SK-N-SH (cell line): ENCODE results near the gene SMIM36. TPM values are rescaled to one million over a fixed set of nuclear protein-coding genes. Genes with fewer than 3 reads are reported as not detected.

Experiments used
- CTCF ChIA-PET: fragments of 300-600, 350-600 bp; formaldehyde crosslinking; extraction: SDS; loops from one replicate; lab custom pipeline; 2021; lab: Yijun Ruan, JAX
- POLR2A ChIA-PET: fragments of 350-600 bp; sonication (Branson Sonifier 250); formaldehyde crosslinking; extraction: SDS; loops from one replicate; lab custom pipeline; 2020; ENCODE audit warnings: antibody characterized with exemption, inconsistent platforms; lab: Yijun Ruan, JAX
- DNase-seq: peaks from one replicate; pipeline ENCODE4 v3.0.0; 2012
- H2AFZ ChIP-seq: fragments of 200-600 bp; sonication (generic); 2 replicates; pipeline ENCODE4 v1.8.1; 2016; ENCODE audit warnings: antibody characterized with exemption, mild to moderate bottlenecking, low read depth
- H3F3A ChIP-seq: fragments of 200-600 bp; sonication (generic); replicated peaks from 2 replicates; pipeline ENCODE3; 2016; ENCODE audit warnings: antibody characterized with exemption, mild to moderate bottlenecking; ENCODE audit not compliant: insufficient read depth
- H3K27ac ChIP-seq, 2 experiments: fragments of 200-500 bp in 1 of 2; fragments of 200-600 bp in 1 of 2; sonication (Bioruptor generic) in 1 of 2; sonication (generic), shearing (Covaris generic) in 1 of 2; 2 replicates each; pipeline versions ENCODE4 v1.5.1 to v1.6.1; 2014 to 2016; ENCODE audit warnings: low read depth in 2 of 2, inconsistent platforms in 1 of 2, low read length in 1 of 2, mild to moderate bottlenecking in 1 of 2, mixed read lengths in 1 of 2
- H3K27me3 ChIP-seq: fragments of 200-600 bp; sonication (generic), shearing (Covaris generic); 2 replicates; pipeline ENCODE4 v1.6.1; 2016; ENCODE audit warnings: mixed run types; ENCODE audit not compliant: insufficient read depth
- H3K36me3 ChIP-seq, 2 experiments: fragments of 200-500 bp in 1 of 2; fragments of 200-600 bp in 1 of 2; sonication (Bioruptor generic) in 1 of 2; sonication (generic) in 1 of 2; replicated peaks in 1 of 2; 2 replicates each; pipeline versions ENCODE3 to v1.5.1; 2014 to 2016; ENCODE audit warnings: low read length in 1 of 2, mild to moderate bottlenecking in 1 of 2; ENCODE audit not compliant: insufficient read depth in 2 of 2, control insufficient read depth in 1 of 2
- H3K4me1 ChIP-seq, 2 experiments: fragments of 200-500 bp in 1 of 2; fragments of 200-600 bp in 1 of 2; sonication (Bioruptor generic) in 1 of 2; sonication (generic), shearing (Covaris generic) in 1 of 2; 2 replicates each; pipeline versions ENCODE4 v1.5.1 to v1.6.1; 2014 to 2016; ENCODE audit warnings: low read depth in 1 of 2, low read length in 1 of 2, mixed run types in 1 of 2; ENCODE audit not compliant: insufficient read depth in 2 of 2, control insufficient read depth in 1 of 2
- H3K4me2 ChIP-seq: fragments of 200-600 bp; sonication (generic), shearing (Covaris generic); 2 replicates; pipeline ENCODE4 v1.6.1; 2017; ENCODE audit warnings: mixed run types
- H3K4me3 ChIP-seq, 2 experiments: fragments of 200-500 bp in 1 of 2; fragments of 200-600 bp in 1 of 2; sonication (Bioruptor generic) in 1 of 2; sonication (generic), shearing (Covaris generic) in 1 of 2; 2 replicates each; pipeline versions ENCODE4 v1.5.1 to v1.8.1; 2014 to 2016; ENCODE audit warnings: low read depth in 2 of 2, inconsistent platforms in 1 of 2, low read length in 1 of 2, mild to moderate bottlenecking in 1 of 2, mixed read lengths in 1 of 2, moderate library complexity in 1 of 2
- H3K79me2 ChIP-seq: fragments of 200-600 bp; sonication (generic); 2 replicates; pipeline ENCODE4 v1.8.1; 2017; ENCODE audit warnings: mild to moderate bottlenecking; ENCODE audit not compliant: insufficient read depth
- H3K9ac ChIP-seq: fragments of 200-600 bp; sonication (generic); 2 replicates; pipeline ENCODE4 v1.6.1; 2017; ENCODE audit warnings: mixed run types
- H3K9me2 ChIP-seq: fragments of 200-600 bp; sonication (generic); 2 replicates; pipeline ENCODE4 v1.6.1; 2017; ENCODE audit warnings: mixed run types
- H3K9me3 ChIP-seq: fragments of 200-600 bp; sonication (generic); 2 replicates; pipeline ENCODE4 v1.6.1; 2017; ENCODE audit warnings: mixed run types, mild to moderate bottlenecking, moderate library complexity
- H4K20me1 ChIP-seq: fragments of 200-600 bp; sonication (generic); 2 replicates; pipeline ENCODE4 v1.6.1; 2017; ENCODE audit warnings: mild to moderate bottlenecking, mixed run types; ENCODE audit not compliant: insufficient read depth
- EP300 ChIP-seq, 2 experiments: IDR thresholded peaks; 2 replicates each; pipeline versions ENCODE4 v1.4.0 to v1.6.1; 2012; ENCODE audit warnings: borderline replicate concordance in 1 of 2, low read depth in 1 of 2, low read length in 1 of 2
- EZH2phosphoT487 ChIP-seq: fragments of 200-600 bp; sonication (generic); IDR thresholded peaks from 2 replicates; pipeline ENCODE4 v1.6.1; 2017; ENCODE audit warnings: low read depth, mixed run types, mild to moderate bottlenecking, antibody characterized with exemption, moderate library complexity, borderline replicate concordance
- FOSL2 ChIP-seq: IDR thresholded peaks from 2 replicates; pipeline ENCODE4 v1.4.0; 2012; ENCODE audit warnings: low read depth, mild to moderate bottlenecking, moderate library complexity, borderline replicate concordance
- FOXJ3 ChIP-seq: sonication (generic); formaldehyde crosslinking; IDR thresholded peaks from 2 replicates; pipeline ENCODE4 v1.5.1; 2020; ENCODE audit warnings: mild to moderate bottlenecking, missing genetic modification reagents
- FOXM1 ChIP-seq: IDR thresholded peaks from 2 replicates; pipeline ENCODE4 v1.4.0; 2012; ENCODE audit warnings: low read depth, mild to moderate bottlenecking
- GABPA ChIP-seq: IDR thresholded peaks from 2 replicates; pipeline ENCODE4 v1.4.0; 2012; ENCODE audit warnings: low read depth, mild to moderate bottlenecking
- JUND ChIP-seq: IDR thresholded peaks from 2 replicates; pipeline ENCODE4 v1.4.0; 2012
- MEF2A ChIP-seq: IDR thresholded peaks from 2 replicates; pipeline ENCODE4 v1.4.0; 2012; ENCODE audit warnings: low read depth, borderline replicate concordance
- MXI1 ChIP-seq: IDR thresholded peaks from 2 replicates; pipeline ENCODE4 v1.6.1; 2012; ENCODE audit warnings: mild to moderate bottlenecking, low read depth, low read length, improper control_type of control experiment
- NRF1 ChIP-seq: IDR thresholded peaks from 2 replicates; pipeline ENCODE4 v1.6.1; 2012; ENCODE audit warnings: low read depth, mild to moderate bottlenecking, low read length
- POLR2AphosphoS5 ChIP-seq: IDR thresholded peaks from 2 replicates; pipeline ENCODE4 v1.6.1; 2012; ENCODE audit warnings: low read depth, low read length
- RAD21 ChIP-seq: IDR thresholded peaks from 2 replicates; pipeline ENCODE4 v1.6.1; 2012; ENCODE audit warnings: mild to moderate bottlenecking, low read length
- RFX5 ChIP-seq: IDR thresholded peaks from 2 replicates; pipeline ENCODE4 v1.6.1; 2012; ENCODE audit warnings: mild to moderate bottlenecking, improper control_type of control experiment, low read length
- SIN3A ChIP-seq: IDR thresholded peaks from 2 replicates; pipeline ENCODE4 v1.6.1; 2012; ENCODE audit warnings: low read depth, mild to moderate bottlenecking, low read length, moderate library complexity, borderline replicate concordance
- SMC3 ChIP-seq: IDR thresholded peaks from 2 replicates; pipeline ENCODE4 v1.6.1; 2012; ENCODE audit warnings: low read depth, low read length, improper control_type of control experiment
- TAF1 ChIP-seq: IDR thresholded peaks from 2 replicates; pipeline ENCODE4 v1.6.1; 2012; ENCODE audit warnings: low read depth, mild to moderate bottlenecking, low read length, moderate library complexity, borderline replicate concordance
- TCF12 ChIP-seq: IDR thresholded peaks from 2 replicates; pipeline ENCODE4 v1.4.0; 2012
- WGBS: methylation state at CpG from one replicate; pipeline ENCODE4 v1.1.6; 2017; ENCODE audit warnings: low lambda C conversion rate; 5-methylcytosine and 5-hydroxymethylcytosine counted together
- polyA plus RNA-seq, 3 experiments: library from polyadenylated mRNA; depleted of rRNA; stranded (reverse); fragments of >200 nt; gene quantifications; 2 replicates each; pipeline ENCODE4 v1.2.3, GENCODE V29; 2012
- TF ChIP-seq, protein P1 (sequence below): IDR thresholded peaks from 2 replicates; pipeline ENCODE4; 2012
- TF ChIP-seq, protein P2 (sequence below): fragments of 150-350 bp; IDR thresholded peaks from 2 replicates; pipeline ENCODE4 v1.6.1; 2017; ENCODE audit warnings: antibody characterized with exemption, low read length, low read depth, borderline replicate concordance
- TF ChIP-seq, protein P3 (sequence below): IDR thresholded peaks from 2 replicates; pipeline ENCODE4 v1.4.0; 2012; ENCODE audit warnings: low read depth
- TF ChIP-seq, protein P4 (sequence below): fragments of 150-350 bp; IDR thresholded peaks from 2 replicates; pipeline ENCODE4 v1.6.1; 2016; ENCODE audit warnings: mild to moderate bottlenecking, low read depth, low read length

The SMIM36 gene
- polyA plus RNA-seq, 1 of the 3 experiments (the other 2 are of a cell fraction), result not detected

DNA sequence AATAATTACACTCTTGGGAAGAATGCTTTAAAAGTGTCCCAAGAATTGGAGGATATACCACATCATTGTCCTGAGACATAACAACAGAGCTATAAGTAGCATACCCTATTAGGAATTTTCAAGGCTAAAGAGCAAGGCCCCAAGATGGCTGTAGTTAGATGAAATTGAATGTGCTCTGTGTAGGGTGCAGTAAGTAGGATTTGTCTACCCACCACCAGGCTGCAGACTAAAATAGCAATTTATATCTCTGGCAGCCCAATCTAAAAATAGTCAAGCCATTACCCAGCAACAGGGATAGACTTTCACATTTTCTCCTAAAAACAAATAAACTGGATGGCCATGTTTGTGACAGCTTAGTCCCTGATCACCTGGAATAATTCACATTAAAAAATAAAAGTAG is 95.3 kb downstream of the SMIM36 start:
- no peaks in the 10 kb centered on the region for H3K9me3 ChIP-seq
- H3K4me1 ChIP-seq, result peaks cover 8 to 15% of the 10 kb centered on the region in 2 experiments; a peak in 3 of 4 replicates
- peaks cover 31% of the 10 kb centered on the region; the same call in 1 of the 2 replicates for H3K79me2 ChIP-seq
- H3K4me3 ChIP-seq, result no peak overlapping the region
- POLR2A ChIA-PET, result no interaction called here
- no peak overlapping the region for H3K4me2 ChIP-seq
- H3K9me2 ChIP-seq, result no peaks in the 10 kb centered on the region
- no peak overlapping the region for H2AFZ ChIP-seq
- no peaks in the 10 kb centered on the region for H3K27me3 ChIP-seq
- no peak overlapping the region for H3K9ac ChIP-seq
- CTCF ChIA-PET, result interaction anchor here (1.0 to 2.9 kb wide), 5 partner anchors 39 to 320 kb away, joined by 3 to 12 read pairs (median 3); no protein-coding TSS in a partner anchor
- no peak overlapping the region for H3K27ac ChIP-seq
- peaks cover 8 to 12% of the 10 kb centered on the region in 2 experiments for H3K36me3 ChIP-seq
- TF ChIP-seq TCF12 (no peak), FOXM1 (no peak), SMC3 (no peak)
- DNase-seq, result no peak
- no peaks in the 10 kb centered on the region for H3F3A ChIP-seq
- H4K20me1 ChIP-seq, result no peaks in the 10 kb centered on the region

DNA sequence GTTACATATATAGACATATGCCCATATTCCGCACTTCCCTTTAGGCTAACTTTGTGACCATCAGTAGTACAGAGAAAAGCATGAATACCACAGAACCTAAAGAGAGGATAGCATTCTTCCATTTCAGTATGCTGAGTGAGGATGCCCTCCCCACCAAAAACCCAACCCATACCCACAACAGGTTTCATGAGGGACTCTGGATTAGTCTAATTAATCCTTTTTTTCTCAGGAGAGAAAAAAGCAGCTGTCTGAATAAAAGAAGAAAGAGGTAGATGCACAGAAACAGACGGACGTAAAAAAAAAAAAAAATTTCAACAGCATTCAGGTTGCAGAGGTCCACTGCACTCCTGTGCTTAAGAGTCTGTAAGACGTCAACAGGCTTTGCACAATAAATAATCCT is 96.3 kb downstream of the SMIM36 start:
- Histone ChIP-seq H4K20me1 (no peaks in the 10 kb centered on the region), H2AFZ (no peak overlapping the region), H3K4me2 (no peak overlapping the region), H3K9me2 (no peaks in the 10 kb centered on the region), H3K4me1 (peaks cover 3 to 18% of the 10 kb centered on the region in 2 experiments; a peak in 3 of 4 replicates), H3K27ac (no peak overlapping the region), H3K4me3 (no peak overlapping the region), H3K79me2 (peaks cover 23% of the 10 kb centered on the region; the same call in 1 of the 2 replicates), H3K9me3 (no peaks in the 10 kb centered on the region), H3F3A (no peaks in the 10 kb centered on the region), H3K27me3 (no peaks in the 10 kb centered on the region), H3K9ac (no peak overlapping the region), H3K36me3 (peaks cover 15 to 19% of the 10 kb centered on the region in 2 experiments)
- CTCF ChIA-PET, result interaction anchor here (0.8 to 1.5 kb wide), 3 partner anchors 9 to 98 kb away, joined by 3 to 5 read pairs (median 3); no protein-coding TSS in a partner anchor
- POLR2A ChIA-PET, result no interaction called here
- DNase-seq, result no peak
- TF ChIP-seq EZH2phosphoT487 (no peak), RFX5 (no peak), EP300 (IDR thresholded peaks at IDR 0.05; ENCODE audit: borderline replicate concordance in 1 of 2, low read depth in 1 of 2, low read length in 1 of 2) (no peak), MXI1 (no peak), SIN3A (no peak), RAD21 (no peak), JUND (no peak), MEF2A (no peak), GABPA (no peak), TAF1 (no peak), TCF12 (no peak), FOXJ3 (CRISPR knock-in tag) (no peak), POLR2AphosphoS5 (no peak), NRF1 (no peak), FOSL2 (no peak)
- TF ChIP-seq, protein P1, sequence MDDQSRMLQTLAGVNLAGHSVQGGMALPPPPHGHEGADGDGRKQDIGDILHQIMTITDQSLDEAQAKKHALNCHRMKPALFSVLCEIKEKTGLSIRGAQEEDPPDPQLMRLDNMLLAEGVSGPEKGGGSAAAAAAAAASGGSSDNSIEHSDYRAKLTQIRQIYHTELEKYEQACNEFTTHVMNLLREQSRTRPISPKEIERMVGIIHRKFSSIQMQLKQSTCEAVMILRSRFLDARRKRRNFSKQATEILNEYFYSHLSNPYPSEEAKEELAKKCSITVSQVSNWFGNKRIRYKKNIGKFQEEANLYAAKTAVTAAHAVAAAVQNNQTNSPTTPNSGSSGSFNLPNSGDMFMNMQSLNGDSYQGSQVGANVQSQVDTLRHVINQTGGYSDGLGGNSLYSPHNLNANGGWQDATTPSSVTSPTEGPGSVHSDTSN, result no peak
- TF ChIP-seq, protein P2, sequence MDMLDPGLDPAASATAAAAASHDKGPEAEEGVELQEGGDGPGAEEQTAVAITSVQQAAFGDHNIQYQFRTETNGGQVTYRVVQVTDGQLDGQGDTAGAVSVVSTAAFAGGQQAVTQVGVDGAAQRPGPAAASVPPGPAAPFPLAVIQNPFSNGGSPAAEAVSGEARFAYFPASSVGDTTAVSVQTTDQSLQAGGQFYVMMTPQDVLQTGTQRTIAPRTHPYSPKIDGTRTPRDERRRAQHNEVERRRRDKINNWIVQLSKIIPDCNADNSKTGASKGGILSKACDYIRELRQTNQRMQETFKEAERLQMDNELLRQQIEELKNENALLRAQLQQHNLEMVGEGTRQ, result no peak
- TF ChIP-seq, protein P3, sequence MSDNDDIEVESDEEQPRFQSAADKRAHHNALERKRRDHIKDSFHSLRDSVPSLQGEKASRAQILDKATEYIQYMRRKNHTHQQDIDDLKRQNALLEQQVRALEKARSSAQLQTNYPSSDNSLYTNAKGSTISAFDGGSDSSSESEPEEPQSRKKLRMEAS, result no peak
- TF ChIP-seq, protein P4, sequence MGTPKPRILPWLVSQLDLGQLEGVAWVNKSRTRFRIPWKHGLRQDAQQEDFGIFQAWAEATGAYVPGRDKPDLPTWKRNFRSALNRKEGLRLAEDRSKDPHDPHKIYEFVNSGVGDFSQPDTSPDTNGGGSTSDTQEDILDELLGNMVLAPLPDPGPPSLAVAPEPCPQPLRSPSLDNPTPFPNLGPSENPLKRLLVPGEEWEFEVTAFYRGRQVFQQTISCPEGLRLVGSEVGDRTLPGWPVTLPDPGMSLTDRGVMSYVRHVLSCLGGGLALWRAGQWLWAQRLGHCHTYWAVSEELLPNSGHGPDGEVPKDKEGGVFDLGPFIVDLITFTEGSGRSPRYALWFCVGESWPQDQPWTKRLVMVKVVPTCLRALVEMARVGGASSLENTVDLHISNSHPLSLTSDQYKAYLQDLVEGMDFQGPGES, result no peak
- WGBS, result 97% methylated on average over 4 of the region's 4 CpGs
